Type B pancreatic cell (in vitro differentiated cells): ENCODE measurements around the gene ZFPM1. TPM values are rescaled to one million over a fixed set of nuclear protein-coding genes. Genes with fewer than 3 reads are reported as not detected.

Source experiments
- DNase-seq: peaks from one replicate; pipeline ENCODE4 v3.0.0; 2021; ENCODE audit warnings: mixed read lengths; ENCODE audit not compliant: unreplicated experiment; ENCODE audit errors: extremely low spot score
- H3K27ac Mint-ChIP-seq: 2 replicates; pipeline ENCODE4 v1.8.0; 2021; ENCODE audit warnings: mild to moderate bottlenecking, mixed read lengths
- H3K27me3 Mint-ChIP-seq: 2 replicates; pipeline ENCODE4 v1.8.0; 2021; ENCODE audit warnings: mixed read lengths
- H3K36me3 Mint-ChIP-seq: 2 replicates; pipeline ENCODE4 v1.8.0; 2021; ENCODE audit warnings: mixed read lengths
- H3K4me1 Mint-ChIP-seq: one replicate; pipeline ENCODE4 v1.8.0; 2021; ENCODE audit warnings: mixed read lengths; ENCODE audit not compliant: unreplicated experiment
- H3K4me3 Mint-ChIP-seq: 2 replicates; pipeline ENCODE4 v1.8.0; 2021; ENCODE audit warnings: mild to moderate bottlenecking, mixed read lengths
- H3K9me3 Mint-ChIP-seq: 2 replicates; pipeline ENCODE4 v1.8.0; 2021; ENCODE audit warnings: mixed read lengths
- total RNA-seq: library from RNA; stranded (reverse); gene quantifications from 2 replicates; pipeline ENCODE4 v1.2.1, GENCODE V29; 2021; ENCODE audit warnings: low replicate concordance
- TF ChIP-seq, protein P1 (sequence below): fragments of 200-600 bp; sonication (generic); conservative IDR thresholded peaks from 2 replicates; pipeline ENCODE4 v1.5.0; 2021; ENCODE audit warnings: antibody characterized with exemption, mild to moderate bottlenecking

The ZFPM1 gene
- total RNA-seq, 1 donor from 2014 or later = 24.0 TPM

DNA sequence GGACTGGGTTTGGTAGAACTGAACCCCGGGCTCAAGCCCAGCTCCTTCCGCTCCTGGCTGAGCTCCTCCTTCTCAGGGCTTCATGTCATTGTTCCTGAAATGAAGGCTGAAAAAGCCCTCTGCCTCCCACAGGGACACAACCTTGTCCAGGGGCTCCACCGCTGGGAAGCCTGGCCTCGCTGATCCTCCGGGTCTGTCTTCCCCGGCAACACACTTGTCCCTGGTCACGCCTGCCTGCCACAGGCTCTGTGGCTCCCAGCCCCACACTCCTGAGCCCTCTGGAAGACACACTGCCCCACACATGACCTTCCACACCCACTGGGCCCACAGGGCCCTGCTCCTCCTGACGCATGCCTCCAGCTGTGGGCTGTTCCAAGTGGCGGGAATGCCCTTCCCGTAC, 99.1 kb downstream of the ZFPM1 start:
- H3K27me3 Mint-ChIP-seq = peaks cover 27% of the 10 kb centered on the region

GRCh38 chr16:88552815-88553214, 99.7 kb downstream of the ZFPM1 start:
- TF ChIP-seq, protein P1, sequence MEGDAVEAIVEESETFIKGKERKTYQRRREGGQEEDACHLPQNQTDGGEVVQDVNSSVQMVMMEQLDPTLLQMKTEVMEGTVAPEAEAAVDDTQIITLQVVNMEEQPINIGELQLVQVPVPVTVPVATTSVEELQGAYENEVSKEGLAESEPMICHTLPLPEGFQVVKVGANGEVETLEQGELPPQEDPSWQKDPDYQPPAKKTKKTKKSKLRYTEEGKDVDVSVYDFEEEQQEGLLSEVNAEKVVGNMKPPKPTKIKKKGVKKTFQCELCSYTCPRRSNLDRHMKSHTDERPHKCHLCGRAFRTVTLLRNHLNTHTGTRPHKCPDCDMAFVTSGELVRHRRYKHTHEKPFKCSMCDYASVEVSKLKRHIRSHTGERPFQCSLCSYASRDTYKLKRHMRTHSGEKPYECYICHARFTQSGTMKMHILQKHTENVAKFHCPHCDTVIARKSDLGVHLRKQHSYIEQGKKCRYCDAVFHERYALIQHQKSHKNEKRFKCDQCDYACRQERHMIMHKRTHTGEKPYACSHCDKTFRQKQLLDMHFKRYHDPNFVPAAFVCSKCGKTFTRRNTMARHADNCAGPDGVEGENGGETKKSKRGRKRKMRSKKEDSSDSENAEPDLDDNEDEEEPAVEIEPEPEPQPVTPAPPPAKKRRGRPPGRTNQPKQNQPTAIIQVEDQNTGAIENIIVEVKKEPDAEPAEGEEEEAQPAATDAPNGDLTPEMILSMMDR = no peak
- H3K36me3 Mint-ChIP-seq = no peaks in the 10 kb centered on the region
- peaks cover 5% of the 10 kb centered on the region for H3K4me1 Mint-ChIP-seq
- no peaks in the 10 kb centered on the region for H3K9me3 Mint-ChIP-seq
- H3K27ac Mint-ChIP-seq = no peak overlapping the region
- H3K4me3 Mint-ChIP-seq = no peak overlapping the region
- H3K27me3 Mint-ChIP-seq = peaks cover 27% of the 10 kb centered on the region
- no peak for DNase-seq

More for the DNA sequence above, 99.1 kb downstream of the ZFPM1 start:
- Mint-ChIP-seq H3K27ac (no peak overlapping the region), H3K36me3 (no peaks in the 10 kb centered on the region), H3K9me3 (no peaks in the 10 kb centered on the region), H3K4me3 (no peak overlapping the region), H3K4me1 (peaks cover 5% of the 10 kb centered on the region)
- DNase-seq = no peak
- TF ChIP-seq, protein P1 = no peak

DNA sequence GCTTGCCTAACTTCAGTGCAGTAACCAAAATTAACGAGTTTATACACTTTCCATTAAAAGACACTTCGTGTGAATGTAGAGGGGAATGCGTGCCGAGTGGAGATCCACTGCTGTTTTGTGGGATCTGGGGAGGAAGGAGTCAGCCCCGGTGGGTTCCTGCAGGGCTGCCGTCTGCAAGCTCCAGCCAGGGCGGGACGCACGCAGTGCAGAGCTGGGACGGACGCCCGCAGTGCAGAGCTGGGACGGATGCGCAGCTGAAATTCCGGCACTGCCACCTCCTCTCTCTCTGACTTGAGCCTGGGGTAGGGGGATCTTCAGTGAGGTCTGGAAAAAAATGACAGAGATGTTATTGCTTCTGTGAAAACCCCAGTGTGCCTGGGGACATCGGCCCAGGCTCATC, 100.7 kb downstream of the ZFPM1 start:
- no peaks in the 10 kb centered on the region for H3K36me3 Mint-ChIP-seq
- peaks cover 23% of the 10 kb centered on the region for H3K27me3 Mint-ChIP-seq
- H3K9me3 Mint-ChIP-seq = no peaks in the 10 kb centered on the region
- DNase-seq = no peak
- H3K4me3 Mint-ChIP-seq = no peak overlapping the region
- H3K27ac Mint-ChIP-seq = no peak overlapping the region
- peaks cover 6% of the 10 kb centered on the region for H3K4me1 Mint-ChIP-seq
- TF ChIP-seq, protein P1 = no peak

GRCh38 chr16:88554711-88555264, 101.7 kb downstream of the ZFPM1 start:
- no peak overlapping the region for H3K27ac Mint-ChIP-seq
- TF ChIP-seq, protein P1 = no peak
- no peaks in the 10 kb centered on the region for H3K36me3 Mint-ChIP-seq
- no peak for DNase-seq
- peaks cover 9% of the 10 kb centered on the region for H3K4me1 Mint-ChIP-seq
- peaks cover 18% of the 10 kb centered on the region for H3K27me3 Mint-ChIP-seq
- H3K9me3 Mint-ChIP-seq = no peaks in the 10 kb centered on the region
- no peak overlapping the region for H3K4me3 Mint-ChIP-seq

DNA sequence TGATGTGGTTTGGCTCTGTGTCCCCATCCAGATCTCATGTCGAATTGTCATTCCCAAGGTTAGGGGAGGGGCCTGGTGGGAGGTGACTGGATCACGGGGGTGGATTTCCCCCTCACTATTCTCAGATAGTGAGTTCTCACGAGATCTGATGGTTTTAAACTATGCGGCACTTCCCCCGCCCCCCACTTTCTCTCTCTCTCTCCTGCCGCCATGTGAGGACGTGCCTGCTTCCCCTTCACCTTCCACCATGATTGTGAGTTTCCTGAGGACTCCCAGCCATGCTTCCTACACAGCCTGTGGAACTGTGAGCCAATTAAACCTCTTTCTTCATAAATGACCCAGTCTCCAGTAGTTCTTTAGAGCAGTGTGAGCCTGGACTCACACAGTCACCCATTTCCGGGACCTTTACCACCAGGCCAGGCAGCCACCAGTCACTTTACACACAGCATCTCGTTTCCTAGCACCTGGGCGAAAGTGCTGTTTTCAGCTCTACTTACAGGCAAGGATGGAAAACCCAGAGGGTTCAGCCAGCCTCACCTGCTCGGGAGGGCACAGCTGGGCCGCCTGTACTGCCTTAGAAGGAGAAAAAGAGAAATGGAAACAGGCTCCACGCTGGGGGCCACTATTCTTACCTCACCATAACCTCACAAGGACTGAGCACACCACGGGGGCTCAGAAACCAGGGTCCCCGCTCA, 103.4 kb downstream of the ZFPM1 start:
- H3K4me3 Mint-ChIP-seq = no peak overlapping the region
- peaks cover 18% of the 10 kb centered on the region for H3K27me3 Mint-ChIP-seq

More for the DNA sequence above, 103.4 kb downstream of the ZFPM1 start:
- Mint-ChIP-seq H3K4me1 (peaks cover 9% of the 10 kb centered on the region), H3K27ac (no peak overlapping the region), H3K36me3 (no peaks in the 10 kb centered on the region), H3K9me3 (no peaks in the 10 kb centered on the region)
- TF ChIP-seq, protein P1 = no peak
- DNase-seq = no peak
